SK-N-SH (cell line): ENCODE measurements around the gene ANKS1B. TPM values are rescaled to one million over a fixed set of nuclear protein-coding genes. Genes with fewer than 3 reads are reported as not detected.

Experiments used
- CTCF ChIA-PET: fragments of 300-600, 350-600 bp; formaldehyde crosslinking; extraction: SDS; loops from one replicate; lab custom pipeline; 2021; lab: Yijun Ruan, JAX
- POLR2A ChIA-PET: fragments of 350-600 bp; sonication (Branson Sonifier 250); formaldehyde crosslinking; extraction: SDS; loops from one replicate; lab custom pipeline; 2020; ENCODE audit warnings: antibody characterized with exemption, inconsistent platforms; lab: Yijun Ruan, JAX
- DNase-seq: peaks from one replicate; pipeline ENCODE4 v3.0.0; 2012
- H2AFZ ChIP-seq: fragments of 200-600 bp; sonication (generic); 2 replicates; pipeline ENCODE4 v1.8.1; 2016; ENCODE audit warnings: antibody characterized with exemption, mild to moderate bottlenecking, low read depth
- H3F3A ChIP-seq: fragments of 200-600 bp; sonication (generic); replicated peaks from 2 replicates; pipeline ENCODE3; 2016; ENCODE audit warnings: antibody characterized with exemption, mild to moderate bottlenecking; ENCODE audit not compliant: insufficient read depth
- H3K27ac ChIP-seq, 2 experiments: fragments of 200-500 bp in 1 of 2; fragments of 200-600 bp in 1 of 2; sonication (Bioruptor generic) in 1 of 2; sonication (generic), shearing (Covaris generic) in 1 of 2; 2 replicates each; pipeline versions ENCODE4 v1.5.1 to v1.6.1; 2014 to 2016; ENCODE audit warnings: low read depth in 2 of 2, inconsistent platforms in 1 of 2, low read length in 1 of 2, mild to moderate bottlenecking in 1 of 2, mixed read lengths in 1 of 2
- H3K27me3 ChIP-seq: fragments of 200-600 bp; sonication (generic), shearing (Covaris generic); 2 replicates; pipeline ENCODE4 v1.6.1; 2016; ENCODE audit warnings: mixed run types; ENCODE audit not compliant: insufficient read depth
- H3K36me3 ChIP-seq, 2 experiments: fragments of 200-500 bp in 1 of 2; fragments of 200-600 bp in 1 of 2; sonication (Bioruptor generic) in 1 of 2; sonication (generic) in 1 of 2; replicated peaks in 1 of 2; 2 replicates each; pipeline versions ENCODE3 to v1.5.1; 2014 to 2016; ENCODE audit warnings: low read length in 1 of 2, mild to moderate bottlenecking in 1 of 2; ENCODE audit not compliant: insufficient read depth in 2 of 2, control insufficient read depth in 1 of 2
- H3K4me1 ChIP-seq, 2 experiments: fragments of 200-500 bp in 1 of 2; fragments of 200-600 bp in 1 of 2; sonication (Bioruptor generic) in 1 of 2; sonication (generic), shearing (Covaris generic) in 1 of 2; 2 replicates each; pipeline versions ENCODE4 v1.5.1 to v1.6.1; 2014 to 2016; ENCODE audit warnings: low read depth in 1 of 2, low read length in 1 of 2, mixed run types in 1 of 2; ENCODE audit not compliant: insufficient read depth in 2 of 2, control insufficient read depth in 1 of 2
- H3K4me2 ChIP-seq: fragments of 200-600 bp; sonication (generic), shearing (Covaris generic); 2 replicates; pipeline ENCODE4 v1.6.1; 2017; ENCODE audit warnings: mixed run types
- H3K4me3 ChIP-seq, 2 experiments: fragments of 200-500 bp in 1 of 2; fragments of 200-600 bp in 1 of 2; sonication (Bioruptor generic) in 1 of 2; sonication (generic), shearing (Covaris generic) in 1 of 2; 2 replicates each; pipeline versions ENCODE4 v1.5.1 to v1.8.1; 2014 to 2016; ENCODE audit warnings: low read depth in 2 of 2, inconsistent platforms in 1 of 2, low read length in 1 of 2, mild to moderate bottlenecking in 1 of 2, mixed read lengths in 1 of 2, moderate library complexity in 1 of 2
- H3K79me2 ChIP-seq: fragments of 200-600 bp; sonication (generic); 2 replicates; pipeline ENCODE4 v1.8.1; 2017; ENCODE audit warnings: mild to moderate bottlenecking; ENCODE audit not compliant: insufficient read depth
- H3K9ac ChIP-seq: fragments of 200-600 bp; sonication (generic); 2 replicates; pipeline ENCODE4 v1.6.1; 2017; ENCODE audit warnings: mixed run types
- H3K9me2 ChIP-seq: fragments of 200-600 bp; sonication (generic); 2 replicates; pipeline ENCODE4 v1.6.1; 2017; ENCODE audit warnings: mixed run types
- H3K9me3 ChIP-seq: fragments of 200-600 bp; sonication (generic); 2 replicates; pipeline ENCODE4 v1.6.1; 2017; ENCODE audit warnings: mixed run types, mild to moderate bottlenecking, moderate library complexity
- H4K20me1 ChIP-seq: fragments of 200-600 bp; sonication (generic); 2 replicates; pipeline ENCODE4 v1.6.1; 2017; ENCODE audit warnings: mild to moderate bottlenecking, mixed run types; ENCODE audit not compliant: insufficient read depth
- CHD2 ChIP-seq: fragments of 150-350 bp; IDR thresholded peaks from 2 replicates; pipeline ENCODE4 v1.6.1; 2018; ENCODE audit warnings: low read length; ENCODE audit not compliant: partially characterized antibody
- ELF1 ChIP-seq: IDR thresholded peaks from 2 replicates; pipeline ENCODE4 v1.4.0; 2012
- FOSL2 ChIP-seq: IDR thresholded peaks from 2 replicates; pipeline ENCODE4 v1.4.0; 2012; ENCODE audit warnings: low read depth, mild to moderate bottlenecking, moderate library complexity, borderline replicate concordance
- FOXJ3 ChIP-seq: sonication (generic); formaldehyde crosslinking; IDR thresholded peaks from 2 replicates; pipeline ENCODE4 v1.5.1; 2020; ENCODE audit warnings: mild to moderate bottlenecking, missing genetic modification reagents
- GABPA ChIP-seq: IDR thresholded peaks from 2 replicates; pipeline ENCODE4 v1.4.0; 2012; ENCODE audit warnings: low read depth, mild to moderate bottlenecking
- GATA2 ChIP-seq: sonication (generic); formaldehyde crosslinking; IDR thresholded peaks from 2 replicates; pipeline ENCODE4 v1.5.0; 2020; ENCODE audit warnings: mild to moderate bottlenecking, missing genetic modification reagents
- NFIC ChIP-seq: IDR thresholded peaks from 2 replicates; pipeline ENCODE4 v1.4.0; 2012; ENCODE audit warnings: borderline replicate concordance
- NRF1 ChIP-seq: IDR thresholded peaks from 2 replicates; pipeline ENCODE4 v1.6.1; 2012; ENCODE audit warnings: low read depth, mild to moderate bottlenecking, low read length
- PBX3 ChIP-seq: IDR thresholded peaks from 2 replicates; pipeline ENCODE4; 2012
- POLR2AphosphoS5 ChIP-seq: IDR thresholded peaks from 2 replicates; pipeline ENCODE4 v1.6.1; 2012; ENCODE audit warnings: low read depth, low read length
- RAD21 ChIP-seq: IDR thresholded peaks from 2 replicates; pipeline ENCODE4 v1.6.1; 2012; ENCODE audit warnings: mild to moderate bottlenecking, low read length
- REST ChIP-seq: IDR thresholded peaks from 2 replicates; pipeline ENCODE4 v1.6.1; 2012; ENCODE audit warnings: mild to moderate bottlenecking, low read depth, low read length, moderate library complexity
- RXRA ChIP-seq: IDR thresholded peaks from 2 replicates; pipeline ENCODE4 v1.4.0; 2012; ENCODE audit warnings: low read depth, mild to moderate bottlenecking, borderline replicate concordance
- TAF1 ChIP-seq: IDR thresholded peaks from 2 replicates; pipeline ENCODE4 v1.6.1; 2012; ENCODE audit warnings: low read depth, mild to moderate bottlenecking, low read length, moderate library complexity, borderline replicate concordance
- TEAD4 ChIP-seq: IDR thresholded peaks from 2 replicates; pipeline ENCODE4 v1.4.0; 2012; ENCODE audit warnings: mild to moderate bottlenecking, borderline replicate concordance; ENCODE audit not compliant: insufficient read depth
- USF2 ChIP-seq: fragments of 150-350 bp; IDR thresholded peaks from 2 replicates; pipeline ENCODE4 v1.6.1; 2017; ENCODE audit warnings: antibody characterized with exemption, low read length, low read depth, borderline replicate concordance
- YY1 ChIP-seq: IDR thresholded peaks from 2 replicates; pipeline ENCODE4 v1.4.0; 2012; ENCODE audit warnings: low read depth, mild to moderate bottlenecking
- WGBS: methylation state at CpG from one replicate; pipeline ENCODE4 v1.1.6; 2017; ENCODE audit warnings: low lambda C conversion rate; 5-methylcytosine and 5-hydroxymethylcytosine counted together
- polyA plus RNA-seq, 3 experiments: library from polyadenylated mRNA; depleted of rRNA; stranded (reverse); fragments of >200 nt; gene quantifications; 2 replicates each; pipeline ENCODE4 v1.2.3, GENCODE V29; 2012
- TF ChIP-seq, protein P1 (sequence below): fragments of 200-600 bp; sonication (generic); IDR thresholded peaks from 2 replicates; pipeline ENCODE4 v1.6.1; 2017; ENCODE audit warnings: antibody characterized with exemption, mild to moderate bottlenecking, moderate library complexity

The ANKS1B gene
- polyA plus RNA-seq, 1 of the 3 experiments (the other 2 are of a cell fraction): 1.8 TPM

DNA sequence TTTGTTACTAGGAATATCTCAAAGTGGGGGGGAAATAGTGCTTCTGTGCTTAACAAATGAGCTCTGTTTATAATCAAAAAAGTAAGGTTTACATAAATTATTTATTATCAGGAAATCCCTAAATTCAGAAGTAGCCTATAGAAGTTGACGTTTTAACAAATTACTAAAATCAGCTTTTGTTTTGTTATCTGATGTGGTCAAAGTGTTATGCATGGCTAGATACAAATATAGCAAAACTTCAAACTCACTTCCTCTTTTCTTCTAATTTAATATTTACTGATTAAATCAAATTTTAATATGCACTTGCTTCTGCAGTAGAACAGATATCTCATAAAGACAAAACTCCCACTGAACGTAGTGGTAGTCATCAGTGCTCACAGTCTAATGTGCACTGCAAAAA, 289.7 kb downstream of the ANKS1B start (continued):
- TF ChIP-seq, protein P1, sequence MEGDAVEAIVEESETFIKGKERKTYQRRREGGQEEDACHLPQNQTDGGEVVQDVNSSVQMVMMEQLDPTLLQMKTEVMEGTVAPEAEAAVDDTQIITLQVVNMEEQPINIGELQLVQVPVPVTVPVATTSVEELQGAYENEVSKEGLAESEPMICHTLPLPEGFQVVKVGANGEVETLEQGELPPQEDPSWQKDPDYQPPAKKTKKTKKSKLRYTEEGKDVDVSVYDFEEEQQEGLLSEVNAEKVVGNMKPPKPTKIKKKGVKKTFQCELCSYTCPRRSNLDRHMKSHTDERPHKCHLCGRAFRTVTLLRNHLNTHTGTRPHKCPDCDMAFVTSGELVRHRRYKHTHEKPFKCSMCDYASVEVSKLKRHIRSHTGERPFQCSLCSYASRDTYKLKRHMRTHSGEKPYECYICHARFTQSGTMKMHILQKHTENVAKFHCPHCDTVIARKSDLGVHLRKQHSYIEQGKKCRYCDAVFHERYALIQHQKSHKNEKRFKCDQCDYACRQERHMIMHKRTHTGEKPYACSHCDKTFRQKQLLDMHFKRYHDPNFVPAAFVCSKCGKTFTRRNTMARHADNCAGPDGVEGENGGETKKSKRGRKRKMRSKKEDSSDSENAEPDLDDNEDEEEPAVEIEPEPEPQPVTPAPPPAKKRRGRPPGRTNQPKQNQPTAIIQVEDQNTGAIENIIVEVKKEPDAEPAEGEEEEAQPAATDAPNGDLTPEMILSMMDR: no peak

GRCh38 chr12:99686142-99686541, 298.6 kb downstream of the ANKS1B start:
- Histone ChIP-seq H3K4me1 (no peaks in the 10 kb centered on the region), H3K9me3 (no peaks in the 10 kb centered on the region), H3K9ac (no peak overlapping the region), H3F3A (no peaks in the 10 kb centered on the region), H3K4me3 (no peak overlapping the region), H3K79me2 (no peaks in the 10 kb centered on the region), H4K20me1 (no peaks in the 10 kb centered on the region), H3K9me2 (no peaks in the 10 kb centered on the region), H3K27me3 (no peaks in the 10 kb centered on the region), H3K36me3 (no peaks in the 10 kb centered on the region), H2AFZ (no peak overlapping the region), H3K4me2 (no peak overlapping the region), H3K27ac (no peak overlapping the region)
- TF ChIP-seq YY1 (no peak), TAF1 (no peak), NFIC (no peak), POLR2AphosphoS5 (no peak), ELF1 (no peak), PBX3 (no peak)
- CTCF ChIA-PET: no interaction called here
- 0% methylated on average over 1 of the region's 1 CpG for WGBS
- POLR2A ChIA-PET: no interaction called here
- no peak for DNase-seq

DNA sequence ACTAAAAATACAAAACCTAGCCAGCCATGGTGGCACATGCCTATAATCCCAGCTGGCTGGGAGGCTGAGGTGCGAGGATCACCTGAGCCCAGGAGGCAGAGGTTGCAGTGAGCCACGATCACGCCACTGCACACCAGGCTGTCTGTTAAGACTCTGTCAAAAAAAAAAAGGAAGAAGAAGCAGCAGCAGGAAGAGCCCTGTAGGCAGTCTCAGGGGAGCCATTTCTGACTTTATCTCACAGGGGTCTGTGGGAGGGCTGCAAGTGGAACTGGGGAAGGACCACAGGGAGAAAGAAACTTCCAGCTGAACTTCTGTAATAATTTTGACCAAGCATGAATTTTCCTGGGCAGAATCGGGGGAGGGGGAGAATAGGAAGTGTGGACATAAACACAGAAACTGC, 304.5 kb downstream of the ANKS1B start:
- Histone ChIP-seq H3K9ac (no peak overlapping the region), H3K79me2 (no peaks in the 10 kb centered on the region), H3K27ac (no peak overlapping the region), H3F3A (no peaks in the 10 kb centered on the region), H3K36me3 (no peaks in the 10 kb centered on the region), H3K9me3 (no peaks in the 10 kb centered on the region), H3K4me1 (no peaks in the 10 kb centered on the region), H2AFZ (no peak overlapping the region), H3K4me2 (no peak overlapping the region), H3K9me2 (no peaks in the 10 kb centered on the region), H4K20me1 (no peaks in the 10 kb centered on the region), H3K4me3 (no peak overlapping the region), H3K27me3 (no peaks in the 10 kb centered on the region)
- WGBS: 42% methylated on average over 2 of the region's 4 CpGs
- CTCF ChIA-PET: no interaction called here
- TF ChIP-seq RAD21: no peak
- no peak for TF ChIP-seq NFIC
- TF ChIP-seq USF2: no peak
- TF ChIP-seq GATA2 (CRISPR knock-in tag): no peak
- TF ChIP-seq REST: no peak
- no peak for TF ChIP-seq TEAD4
- TF ChIP-seq GABPA: no peak
- TF ChIP-seq RXRA: no peak
- no peak for TF ChIP-seq NRF1
- no peak for TF ChIP-seq FOSL2
- no peak for TF ChIP-seq YY1
- TF ChIP-seq CHD2: no peak
- TF ChIP-seq FOXJ3 (CRISPR knock-in tag): no peak
- TF ChIP-seq TAF1: no peak
- DNase-seq: no peak
- POLR2A ChIA-PET: no interaction called here
